Measurements from ENCODE around the gene SLC9A9.
"Not testable (repeated sequence)": the region's sequence is repeated elsewhere in the genome, so short reads cannot be mapped to it uniquely, and the experiment has no call there.

Gene SLC9A9

DNA sequence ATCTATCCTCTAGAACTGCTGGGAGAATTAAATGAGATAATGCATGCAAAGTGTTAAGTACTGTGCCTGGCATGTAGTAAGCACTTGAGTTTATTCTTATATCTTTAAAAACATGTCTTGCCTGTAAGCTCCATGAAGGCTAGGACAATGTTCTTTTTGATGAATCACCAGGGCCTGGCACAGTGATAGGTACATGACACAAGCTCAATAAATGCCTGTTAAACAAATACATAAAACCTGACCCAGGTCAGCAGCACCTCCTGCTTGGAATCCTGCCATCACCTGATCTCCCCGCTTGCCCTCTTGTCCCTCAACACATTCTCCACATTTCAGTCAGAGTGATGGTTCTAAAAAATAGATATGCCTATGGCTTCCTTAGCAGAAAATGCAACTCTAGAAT lies 541.9 kb downstream of the SLC9A9 start:
- DNase-seq, result no peak

DNA sequence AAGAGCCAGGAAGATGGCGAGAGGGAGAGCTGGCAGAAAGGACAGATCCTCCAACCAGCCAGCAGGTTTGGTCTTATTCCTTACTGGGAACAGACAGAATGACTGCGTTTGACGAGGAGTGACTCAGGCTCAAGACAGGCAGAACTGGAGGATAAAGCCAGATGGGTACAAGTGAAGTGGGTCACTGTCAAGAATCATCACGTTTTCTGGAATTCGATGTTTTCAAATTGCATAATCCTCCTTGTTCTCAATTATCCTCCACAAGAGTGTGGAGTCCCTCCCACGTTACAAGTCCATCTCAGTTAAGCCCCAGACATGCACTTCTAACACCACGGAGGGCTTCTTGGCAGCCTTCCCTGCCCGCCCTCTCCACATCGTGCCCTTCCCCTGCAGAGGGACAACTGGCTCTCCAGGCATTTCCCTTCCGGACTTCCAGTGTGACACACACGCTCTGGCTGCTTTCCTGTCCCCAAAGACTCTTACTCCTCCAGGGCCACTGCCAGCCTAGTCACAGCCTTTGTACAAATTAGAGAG lies 545.6 kb downstream of the SLC9A9 start:
- no peak for DNase-seq

- DNase-seq, result no peak
These were observed 547.0 kb downstream of the SLC9A9 start for GRCh38 chr3:143301031-143301901.

DNA sequence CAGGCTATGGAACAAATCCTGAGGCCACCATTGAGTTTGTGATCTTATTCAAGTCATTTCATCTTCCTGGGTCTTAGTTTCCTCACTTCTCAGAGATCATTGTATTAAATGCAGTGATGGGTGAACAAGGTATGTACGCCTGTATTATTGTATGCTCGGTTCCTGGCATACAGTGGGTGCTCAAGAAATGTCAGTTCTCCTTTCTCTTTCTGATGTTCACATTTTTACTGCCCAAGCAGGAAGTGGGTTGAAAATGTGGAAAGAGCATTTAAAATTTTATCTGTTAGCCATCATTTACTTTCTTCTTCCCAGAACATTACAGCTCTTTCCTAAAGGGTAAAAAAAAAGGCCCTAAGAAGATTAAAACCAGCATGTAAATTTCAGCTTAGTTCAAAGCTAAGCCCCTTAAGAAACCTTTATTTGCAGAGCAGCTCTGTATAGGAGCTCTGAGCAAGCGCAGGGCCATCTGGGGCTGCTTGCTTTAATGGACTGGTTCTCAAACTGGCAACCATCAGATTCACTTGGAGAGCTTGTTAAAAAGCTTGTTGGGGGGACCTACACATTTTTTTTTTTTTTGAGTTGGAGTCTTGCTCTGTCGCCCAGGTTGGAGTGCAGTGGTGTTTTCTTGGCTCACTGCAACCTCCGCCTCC lies 549.3 kb downstream of the SLC9A9 start:
- no peak for DNase-seq

GRCh38 chr3:143298380-143298779 lies 549.9 kb downstream of the SLC9A9 start:
- DNase-seq, result no peak

DNA sequence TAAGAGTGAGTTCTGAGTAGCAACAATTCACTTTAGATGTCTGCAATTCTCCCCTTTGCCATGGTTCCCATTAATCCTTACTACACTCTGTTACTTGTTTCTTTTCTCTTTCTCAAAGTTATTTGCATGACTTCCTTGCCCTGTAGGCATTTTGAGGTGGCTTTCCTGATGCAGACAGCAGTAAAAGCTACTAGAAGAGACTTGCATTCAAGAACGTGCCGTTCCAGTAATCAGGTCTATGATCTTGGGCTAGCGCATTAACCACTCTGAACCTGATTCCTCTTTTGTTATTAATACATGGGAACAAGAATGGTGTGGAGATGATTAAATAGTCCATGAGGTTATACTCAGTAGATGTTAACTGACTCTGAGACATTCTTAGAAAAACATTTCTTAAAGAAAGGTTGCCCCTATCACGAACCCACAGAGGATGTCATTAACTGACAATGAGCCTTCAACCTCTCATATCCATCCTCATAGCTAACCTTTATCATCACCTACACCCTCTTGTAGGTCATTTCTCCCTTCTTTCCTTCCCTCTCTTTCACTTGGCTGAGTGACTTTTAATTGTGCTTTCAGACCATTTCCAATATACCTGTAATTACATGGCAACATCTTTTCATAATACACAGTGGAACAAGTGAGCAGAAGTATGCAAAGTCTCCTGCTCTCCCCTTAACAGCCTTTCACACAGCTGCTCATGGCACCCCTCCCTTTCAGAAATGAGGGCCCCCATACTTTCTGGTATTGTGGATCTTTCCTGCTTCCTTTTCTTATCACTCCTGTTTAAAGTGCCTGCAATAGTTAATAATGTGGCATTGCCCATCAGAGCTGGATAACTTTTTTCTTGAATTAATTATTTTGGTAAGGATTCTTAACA lies 552.8 kb downstream of the SLC9A9 start:
- DNase-seq, result peak; percentile 13

DNA sequence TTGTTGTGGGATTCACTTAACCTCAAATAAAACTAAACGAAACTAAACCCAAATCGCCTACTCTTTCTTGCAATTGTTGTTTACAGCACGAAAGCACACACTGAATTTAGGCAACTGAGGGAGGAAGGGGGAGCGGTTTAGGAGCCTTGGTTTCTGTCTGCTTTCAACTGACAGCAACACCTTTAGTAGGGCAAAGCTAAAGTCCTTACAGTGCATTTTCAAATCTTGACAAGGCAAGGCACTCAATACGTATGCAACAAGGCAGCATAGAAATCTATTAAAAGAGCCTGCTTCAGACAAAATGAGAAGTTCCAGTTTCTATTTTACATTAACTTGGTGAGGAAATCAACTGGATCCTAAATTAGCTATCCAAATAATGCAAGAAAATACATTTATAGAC lies 554.1 kb downstream of the SLC9A9 start:
- DNase-seq, result no peak

DNA sequence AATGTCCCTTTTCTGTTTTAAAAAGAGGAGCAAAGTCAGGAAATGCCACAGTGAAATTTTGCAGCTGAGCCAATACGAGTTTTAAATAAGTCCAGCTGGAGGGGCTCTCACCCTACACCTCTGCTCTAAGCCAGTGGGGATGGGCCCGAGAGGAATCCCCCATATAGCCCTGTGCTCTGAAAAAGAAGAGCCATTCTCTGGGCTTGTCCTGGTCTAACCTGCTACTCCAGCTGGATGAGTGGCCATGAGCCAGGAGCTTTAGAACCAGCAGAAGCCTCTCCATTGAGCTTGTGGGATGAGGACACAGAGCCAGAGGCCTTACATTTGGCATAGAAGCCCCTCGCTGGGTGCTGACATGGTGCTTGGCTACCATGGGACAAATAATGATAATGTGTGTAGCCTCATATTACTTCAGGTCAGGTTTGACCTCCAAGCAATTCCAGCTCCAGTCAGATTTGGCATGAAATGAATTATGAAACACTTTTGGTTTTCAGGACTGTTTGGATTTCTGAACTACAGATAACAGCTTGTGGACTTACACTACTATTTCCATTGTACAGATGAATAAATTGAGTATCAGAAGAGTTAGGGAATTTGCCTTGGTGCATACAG lies 556.3 kb downstream of the SLC9A9 start:
- DNase-seq, result no peak

- no peak for DNase-seq
These were observed 559.3 kb downstream of the SLC9A9 start for GRCh38 chr3:143288944-143289343.

DNA sequence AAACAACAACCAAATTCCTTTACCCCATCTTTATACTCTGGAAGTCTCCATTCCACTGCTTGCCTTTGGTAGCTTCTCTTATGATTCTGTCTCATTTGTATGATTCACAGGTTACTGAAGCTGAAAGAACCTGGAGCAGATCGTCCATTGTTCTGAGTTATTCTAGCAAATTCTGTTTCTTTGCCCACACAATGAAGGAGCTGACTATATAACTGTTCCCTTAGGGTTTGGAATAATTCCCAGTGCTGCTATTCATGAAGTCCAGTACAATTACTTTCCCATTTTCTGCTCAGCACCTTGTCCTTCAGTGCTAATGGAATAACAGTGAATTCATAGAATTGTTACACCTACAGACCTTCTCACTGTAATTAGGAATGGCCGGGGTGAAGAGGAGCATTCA lies 560.9 kb downstream of the SLC9A9 start:
- DNase-seq, result no peak

GRCh38 chr3:143286392-143287010 lies 561.8 kb downstream of the SLC9A9 start:
- no peak for DNase-seq

- DNase-seq, result peak; percentile 90
These were observed 564.7 kb downstream of the SLC9A9 start for GRCh38 chr3:143283432-143284128.

GRCh38 chr3:143280984-143281383 lies 567.3 kb downstream of the SLC9A9 start:
- DNase-seq, result no peak

- not testable (repeated sequence) for DNase-seq
These were observed 568.7 kb downstream of the SLC9A9 start for GRCh38 chr3:143279567-143279966.

DNA sequence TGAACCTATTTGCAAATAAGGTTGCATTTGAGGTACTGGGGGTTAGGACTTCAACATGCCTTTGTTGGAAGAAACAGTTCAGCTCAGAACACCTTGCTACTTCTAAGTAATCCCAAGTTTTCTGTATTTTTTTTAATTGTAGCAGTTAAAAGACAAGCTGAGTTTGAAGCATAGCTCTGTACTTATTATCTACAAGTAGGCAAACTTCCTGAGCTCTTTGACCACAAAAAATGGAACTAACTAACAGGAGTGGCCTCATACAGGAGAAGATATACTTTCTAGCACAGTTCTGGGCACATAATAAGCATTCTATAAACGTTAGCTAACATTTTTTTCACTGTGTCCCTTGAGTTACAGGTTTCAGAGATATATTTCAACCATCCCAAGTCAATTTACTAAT lies 569.5 kb downstream of the SLC9A9 start:
- peak; percentile 7 for DNase-seq

DNA sequence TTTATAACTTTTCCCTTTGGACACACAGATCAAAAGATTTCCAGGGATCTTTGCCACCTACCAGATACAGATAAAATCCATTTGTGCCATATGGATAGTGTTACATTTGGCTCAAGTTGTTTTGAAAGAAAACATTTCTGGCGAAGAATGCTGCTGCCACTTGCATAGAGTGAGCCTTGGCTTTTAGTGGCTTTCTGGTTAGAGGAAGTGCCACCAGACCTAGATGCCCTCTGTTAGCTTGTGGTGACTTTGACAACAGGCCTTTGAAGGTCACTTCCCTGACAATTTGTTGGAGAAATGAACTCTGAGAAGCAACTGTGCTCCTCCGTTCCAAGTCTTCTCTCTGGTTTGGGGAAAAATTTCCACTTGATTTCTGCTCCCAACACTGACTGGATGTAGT lies 570.7 kb downstream of the SLC9A9 start:
- no peak for DNase-seq

- DNase-seq, result no peak
These were observed 571.7 kb downstream of the SLC9A9 start for GRCh38 chr3:143276592-143276991.

DNA sequence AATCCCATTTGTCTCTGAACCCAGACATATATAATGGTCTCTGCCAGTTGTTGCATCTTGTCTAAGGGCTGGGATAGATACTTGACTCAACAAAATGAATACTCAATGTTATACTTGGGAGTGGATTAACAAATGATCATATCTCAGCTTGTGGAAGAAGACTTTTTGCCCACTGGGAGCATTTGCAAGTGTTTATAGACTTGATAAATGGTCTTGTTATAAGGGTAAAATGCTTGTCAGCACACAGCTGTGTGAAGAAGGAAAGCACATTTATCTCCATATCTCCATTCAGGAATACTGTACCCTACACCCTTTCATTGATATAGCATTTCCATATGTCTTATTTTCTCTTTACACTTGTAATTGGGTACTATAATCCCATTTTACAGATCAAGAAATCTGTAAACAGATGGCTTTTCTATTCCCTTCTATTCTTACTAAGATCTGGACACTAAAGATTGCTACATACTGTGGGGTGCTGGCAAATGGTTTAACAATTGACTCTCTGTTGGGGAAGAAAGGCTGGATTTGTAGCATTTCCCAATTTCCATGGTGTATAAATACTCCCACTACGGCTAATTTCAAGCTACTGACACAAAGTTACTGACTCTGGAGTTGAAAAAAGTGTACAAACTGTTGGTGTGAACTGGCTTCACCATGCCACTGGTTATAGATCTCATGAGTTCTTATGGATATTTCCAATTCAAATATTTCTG lies 574.1 kb downstream of the SLC9A9 start:
- DNase-seq, result no peak

DNA sequence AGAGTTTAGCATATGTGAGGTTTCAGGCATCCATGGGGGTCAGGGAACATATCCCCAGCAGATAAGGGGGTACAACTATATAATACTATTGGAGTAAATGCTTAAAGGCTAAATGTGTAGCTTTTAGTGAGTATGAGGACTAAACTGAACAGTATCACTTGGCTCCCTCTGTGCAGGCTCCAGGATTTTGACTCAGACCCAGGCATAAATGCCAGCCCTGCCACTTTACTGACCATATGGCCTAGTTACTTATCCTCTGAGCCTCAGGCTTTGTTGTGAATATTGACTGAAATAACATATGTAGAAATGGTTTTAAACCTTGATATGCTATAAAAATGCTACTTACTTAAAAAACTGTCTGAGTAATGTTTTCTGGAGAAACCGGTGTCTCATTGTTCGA lies 577.1 kb downstream of the SLC9A9 start:
- DNase-seq, result no peak

DNA sequence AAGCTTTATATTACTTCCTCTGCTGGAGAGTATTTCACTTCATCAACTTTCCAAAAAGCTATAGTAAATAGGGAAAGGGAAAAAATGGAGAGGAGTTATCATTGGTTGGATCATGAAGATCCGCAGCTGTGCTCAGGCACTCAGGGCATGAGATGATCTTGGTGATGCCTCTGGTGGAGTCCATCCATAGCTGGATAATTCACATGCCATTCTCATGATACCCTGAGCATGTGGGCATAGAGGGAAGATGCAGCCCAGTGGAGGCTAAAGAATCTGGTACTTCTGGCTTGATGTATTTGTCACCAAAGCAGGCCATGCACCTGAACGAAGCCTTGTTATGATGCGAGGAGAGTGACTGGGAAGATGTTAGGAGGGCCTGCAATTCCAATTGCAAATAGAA lies 578.5 kb downstream of the SLC9A9 start:
- no peak for DNase-seq

- no peak for DNase-seq
These were observed 580.3 kb downstream of the SLC9A9 start for GRCh38 chr3:143267989-143268388.
